WI38 (cell line): ENCODE measurements around the gene TCFL5.

ENCODE experiments used
- H3K4me3 ChIP-seq: 2 replicates; pipeline ENCODE4 v1.5.1; 2011; ENCODE audit warnings: low read depth, mild to moderate bottlenecking, control low read depth, low read length
- CTCF ChIP-seq: IDR thresholded peaks from 2 replicates; pipeline ENCODE4 v1.5.1; 2012; ENCODE audit warnings: low read depth, mild to moderate bottlenecking, control low read depth, low read length

Gene TCFL5

GRCh38 chr20:62884556-62884955 lies 22.9 kb upstream of the TCFL5 start:
- no peak overlapping the region for H3K4me3 ChIP-seq
- no peak for TF ChIP-seq CTCF

GRCh38 chr20:62882426-62882825 lies 20.8 kb upstream of the TCFL5 start:
- no peak for TF ChIP-seq CTCF
- no peak overlapping the region for H3K4me3 ChIP-seq

- no peak overlapping the region for H3K4me3 ChIP-seq
- TF ChIP-seq CTCF: no peak
Observed at GRCh38 chr20:62881662-62882395, 20.2 kb upstream of the TCFL5 start.

GRCh38 chr20:62880935-62881661 lies 19.5 kb upstream of the TCFL5 start:
- no peak overlapping the region for H3K4me3 ChIP-seq
- no peak for TF ChIP-seq CTCF

- no peak for TF ChIP-seq CTCF
- no peak overlapping the region for H3K4me3 ChIP-seq
Observed at GRCh38 chr20:62880147-62880934, 18.7 kb upstream of the TCFL5 start.

- no peak overlapping the region for H3K4me3 ChIP-seq
- TF ChIP-seq CTCF: no peak
Observed at GRCh38 chr20:62879275-62880146, 17.9 kb upstream of the TCFL5 start.
